Heart left ventricle (tissue), 16 donors: ENCODE data around the gene HS1BP3. TPM values are rescaled to one million over a fixed set of nuclear protein-coding genes. Genes with fewer than 3 reads are reported as not detected.

Experiments
- ATAC-seq, 4 donors: fragments of 200-7000 bp; cut with Tn5 transposase; one replicate each; pipeline ENCODE4 v1.9.1; 2020 to 2022; ENCODE audit warnings: moderate library complexity in 4 of 4, mild to moderate bottlenecking in 3 of 4, moderate number of reproducible peaks in 1 of 4
- DNase-seq, 5 donors: peaks; one replicate each; pipeline ENCODE4 v3.0.0-alpha.2; 2020
- H3K27ac ChIP-seq, 12 donors: fragments of 200-600 bp; sonication (generic) in 4 of 12; one replicate each; pipeline versions ENCODE4 v1.5.0 to v1.8.0; 2016 to 2022; ENCODE audit warnings: mild to moderate bottlenecking in 2 of 12
- H3K27me3 ChIP-seq, 9 donors: fragments of 200-600 bp; sonication (generic) in 2 of 9; one replicate each; pipeline versions ENCODE4 v1.5.1 to v1.8.0; 2016 to 2022; ENCODE audit warnings: mild to moderate bottlenecking in 3 of 9
- H3K36me3 ChIP-seq, 9 donors: fragments of 200-600 bp; sonication (generic) in 2 of 9; one replicate each; pipeline versions ENCODE4 v1.5.0 to v1.8.0; 2018 to 2022; ENCODE audit warnings: mild to moderate bottlenecking in 2 of 9
- H3K4me1 ChIP-seq, 12 donors: fragments of 200-600 bp; sonication (generic) in 4 of 12; one replicate each; pipeline versions ENCODE4 v1.5.0 to v1.8.0; 2016 to 2022; ENCODE audit warnings: mild to moderate bottlenecking in 3 of 12
- H3K4me3 ChIP-seq, 12 donors: fragments of 200-600 bp; sonication (generic) in 4 of 12; one replicate each; pipeline versions ENCODE4 v1.5.0 to v1.8.0; 2017 to 2022; ENCODE audit warnings: mild to moderate bottlenecking in 9 of 12, moderate library complexity in 4 of 12
- H3K9me3 ChIP-seq, 12 donors: fragments of 200-600 bp; sonication (generic) in 4 of 12; one replicate each; pipeline versions ENCODE4 v1.5.0 to v1.8.0; 2016 to 2022; ENCODE audit warnings: mild to moderate bottlenecking in 1 of 12
- CTCF ChIP-seq, 12 donors: fragments of 200-600 bp; sonication (generic) in 4 of 12; IDR thresholded peaks; one replicate each; pipeline versions ENCODE4 v1.5.0 to v1.8.0; 2018 to 2022; ENCODE audit warnings: antibody characterized with exemption in 12 of 12, mild to moderate bottlenecking in 5 of 12
- POLR2A ChIP-seq, 2 donors: fragments of 450-650 bp; IDR thresholded peaks; one replicate each; pipeline ENCODE4 v1.6.1; 2017; ENCODE audit warnings: antibody characterized with exemption in 2 of 2, mild to moderate bottlenecking in 2 of 2, moderate library complexity in 2 of 2
- WGBS, 4 donors: extraction: QIAGEN DNeasy Blood & Tissue Kit in 2 of 4; methylation state at CpG; one replicate each; pipeline versions ENCODE4 v1.1.5 to v1.1.7; 2013 to 2018; 5-methylcytosine and 5-hydroxymethylcytosine counted together
- intact Hi-C, 10 donors: fragments of 100-400 bp; cut with DNase I; formaldehyde crosslinking; loops; one replicate each; pipeline versions ENCODE4 v1.11.1 to v1.14.2; 2022
- polyA plus RNA-seq, 2 donors: library from polyadenylated mRNA; stranded (reverse); fragments of 200-250 nt; gene quantifications; one replicate each; pipeline ENCODE4 v1.2.3, GENCODE V29; 2013
- total RNA-seq, 9 donors: library from RNA; depleted of rRNA in 2 of 9; stranded (reverse); fragments of >200 nt in 2 of 9; fragmentation: NEBNext Ultra II Directional in 3 of 9; extraction: Animal tissue kit (Norgen Biotek cat#: 25700) in 3 of 9; gene quantifications; one replicate each; pipeline versions ENCODE4 v1.1.0 to v1.2.4, GENCODE V29; 2016 to 2023
- donor health status: ischemic (EF 13 %, LVEDD 7.1; RV severe dilation, severe dysfunction).
- donor health status: healthy with polysubstance abuse.
- donor health status: DM: no; HTN: yes; CAD: no.
- donor health status: DM: no; HTN: no; CAD: no.
- donor health status: ischemic (EF 25% LVEDD 6.9; RV normal size, moderate dysfunction).
- donor health status: ischemic (EF 25% LVEDD 5.7; RV mildly dilated, moderate dysfunction).
- donor health status: healthy.
- donor health status: DM: yes; HTN: yes; CAD: no.
- donor health status: ischemic (EF 35%, LVEDD 5.7; RV mildly dilated, moderate dysfunction).
- donor health status: nonischemic (EF 11% LVEDD 7.7; RV severe dilation, severe dysfunction).
- donor health status: DM: yes; HTN: yes; CAD: no.
- donor health status: PGD.
- donor health status: ischemic (EF 29% LVEDD 5.4; RV normal size, mild dysfunction).
- donor health status: nonischemic (EF 23%, LVEDD 6.1; RV moderate dilation, normal function).

HS1BP3 gene
- total and polyA plus RNA-seq, 11 donors: 12.7 to 23.7 (median 21.0) TPM

DNA sequence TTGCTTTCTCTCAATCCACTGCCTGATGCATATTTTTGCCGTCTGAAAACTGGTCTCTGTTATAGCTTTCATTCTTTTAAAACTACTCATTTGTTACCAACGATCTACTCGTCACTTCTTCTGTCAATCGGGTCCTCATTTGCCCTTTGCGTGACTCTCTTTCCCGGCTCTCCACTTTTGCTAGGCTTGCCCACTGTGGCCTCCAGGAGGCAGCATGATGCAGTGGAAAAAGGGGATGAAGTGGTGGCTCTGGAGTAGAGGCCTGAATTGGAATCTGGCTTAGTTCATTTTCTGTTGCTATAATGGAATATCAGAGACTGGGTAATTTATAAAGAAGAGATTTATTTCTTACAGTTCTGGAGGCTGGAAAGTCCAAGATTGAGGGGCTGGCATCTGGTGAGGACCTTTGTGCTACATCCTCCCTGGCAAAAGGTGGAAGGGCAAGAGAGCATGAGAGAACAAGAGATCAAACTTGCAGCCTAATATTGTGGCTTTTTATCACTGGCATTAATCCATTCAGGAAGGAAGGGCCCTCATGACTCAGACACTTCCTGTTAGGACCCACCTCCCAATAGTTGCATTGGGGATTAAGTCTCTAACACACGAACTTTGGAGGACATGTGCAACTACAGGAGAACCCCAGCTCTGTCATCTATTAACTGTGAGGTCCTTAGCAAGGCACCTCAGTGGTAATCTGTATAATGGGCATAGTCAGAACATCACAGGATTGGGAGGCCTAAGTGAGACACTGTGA is 31.4 kb upstream of the HS1BP3 start:
- Histone ChIP-seq H3K36me3 (peaks cover 0 to 41% (median 19%) of the 10 kb centered on the region in 9 donors), H3K27me3 (no peaks in the 10 kb centered on the region), H3K4me1 (peaks cover 0 to 6% (median 0%) of the 10 kb centered on the region in 12 donors), H3K4me3 (no peak overlapping the region), H3K27ac (no peak overlapping the region), H3K9me3 (no peaks in the 10 kb centered on the region)
- TF ChIP-seq CTCF (IDR thresholded peaks at IDR 0.05): peak; percentile 10 to 53 (median 31)
- TF ChIP-seq POLR2A (IDR thresholded peaks at IDR 0.05): no peak
- ATAC-seq: no peak
- WGBS, 4 donors: 78 to 80% (median 79%) methylated on average over 7 of the region's 7 CpGs
- no peak for DNase-seq
- intact Hi-C loops: loop anchor here in 3 of 10 donors (5.0 kb wide), 2 partner anchors 280 to 285 kb away; no protein-coding TSS in a partner anchor

DNA sequence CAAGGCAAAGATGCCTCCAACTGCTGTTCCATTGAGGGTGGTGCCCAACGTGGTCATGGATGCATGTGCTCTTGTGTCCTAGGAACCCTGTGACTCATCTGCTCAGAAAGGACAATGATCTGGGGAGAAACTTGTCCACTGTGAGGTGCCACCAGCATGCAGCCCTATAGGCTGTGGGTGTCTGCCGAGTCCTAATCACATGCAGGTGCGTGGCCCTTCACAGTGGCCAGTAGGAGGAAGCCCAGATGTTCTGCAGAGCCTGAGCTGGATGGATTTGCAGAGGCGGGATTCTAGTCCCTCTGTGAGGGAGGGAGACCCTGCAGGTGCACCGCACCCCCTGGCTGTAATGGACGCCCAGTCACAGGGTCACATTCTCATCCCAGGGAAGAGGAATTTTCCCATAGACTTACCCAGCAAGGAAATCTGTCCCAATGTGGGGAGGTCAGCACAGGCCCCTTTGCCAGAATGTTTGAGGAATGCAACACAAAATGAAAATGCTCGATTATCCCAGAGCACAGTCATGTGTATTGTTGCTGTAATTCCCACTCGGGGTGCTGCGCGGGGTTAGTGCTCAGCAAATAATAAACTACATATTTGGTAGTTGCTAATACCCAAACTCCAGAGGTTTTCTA is 30.0 kb upstream of the HS1BP3 start:
- no peak for ATAC-seq
- no peak for DNase-seq
- no peaks in the 10 kb centered on the region for H3K9me3 ChIP-seq
- intact Hi-C loops: loop anchor here in 3 of 10 donors (5.0 kb wide), 2 partner anchors 281 to 286 kb away; no protein-coding TSS in a partner anchor
- WGBS, 4 donors: 82 to 93% (median 89%) methylated on average over 5 to 10 of the region's 10 CpGs
- no peak overlapping the region for H3K27ac ChIP-seq
- no peaks in the 10 kb centered on the region for H3K27me3 ChIP-seq
- TF ChIP-seq CTCF (IDR thresholded peaks at IDR 0.05): no peak
- no peak for TF ChIP-seq POLR2A (IDR thresholded peaks at IDR 0.05)
- H3K36me3 ChIP-seq: peaks cover 0 to 29% (median 10%) of the 10 kb centered on the region in 9 donors
- H3K4me3 ChIP-seq: no peak overlapping the region
- peaks cover 0 to 16% (median 3%) of the 10 kb centered on the region in 12 donors for H3K4me1 ChIP-seq

DNA sequence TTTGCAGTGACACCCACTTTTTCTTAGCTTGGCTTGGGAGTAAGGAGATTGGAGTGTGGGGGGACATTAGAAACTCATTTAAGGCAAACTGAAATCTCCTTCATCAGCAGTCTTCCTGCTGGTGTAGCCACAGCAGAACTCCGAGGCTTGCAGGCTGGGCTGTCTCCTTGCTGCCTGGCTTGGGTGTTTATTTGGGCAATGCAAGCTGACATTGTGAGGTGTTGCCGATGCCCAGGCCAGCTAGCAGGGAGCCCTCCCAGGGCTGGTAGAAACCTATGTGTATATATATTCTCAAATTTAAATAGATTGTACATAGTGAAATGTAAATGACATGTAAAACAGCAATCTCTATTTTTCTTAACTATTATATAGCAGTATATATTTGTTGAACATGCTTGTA is 27.9 kb upstream of the HS1BP3 start:
- WGBS, 4 donors: 88 to 100% (median 95%) methylated on average over 2 of the region's 2 CpGs
- intact Hi-C loops: no loop called here

More for the DNA sequence above, 27.9 kb upstream of the HS1BP3 start:
- Histone ChIP-seq H3K36me3 (peaks cover 0 to 20% (median under 1%) of the 10 kb centered on the region in 9 donors), H3K27ac (no peak overlapping the region), H3K4me3 (no peak overlapping the region), H3K4me1 (peaks cover 0 to 34% (median 15%) of the 10 kb centered on the region in 12 donors), H3K27me3 (peaks cover 0 to 5% (median 2%) of the 10 kb centered on the region in 9 donors), H3K9me3 (no peaks in the 10 kb centered on the region)
- ATAC-seq: no peak
- no peak for TF ChIP-seq POLR2A (IDR thresholded peaks at IDR 0.05)
- no peak for TF ChIP-seq CTCF (IDR thresholded peaks at IDR 0.05)
- no peak for DNase-seq
